A673 (cell line): ENCODE measurements around the gene COLEC12. TPM values are rescaled to one million over a fixed set of nuclear protein-coding genes. Genes with fewer than 3 reads are reported as not detected.
A peak's percentile ranks its signal among the peaks of the same experiment; 100 is the strongest.

Experiments used
- BruUV-seq: library from RNA; stranded (reverse); fragments of 400-500 nt; replicated peaks from 2 replicates; lab custom pipeline; 2021; lab: Mats Ljungman, UMichigan
- CTCF ChIA-PET: fragments of 300-600 bp; sonication (Branson Sonifier 250); formaldehyde crosslinking; loops from one replicate; lab custom pipeline; 2022; ENCODE audit warnings: antibody characterized with exemption; lab: Charles Lee
- POLR2A ChIA-PET: fragments of 300-600 bp; sonication (Branson Sonifier 250); formaldehyde crosslinking; loops from one replicate; lab custom pipeline; 2022; ENCODE audit warnings: antibody characterized with exemption; ENCODE audit not compliant: low non-redundant PET; lab: Charles Lee
- DNase-seq: peaks from one replicate; pipeline ENCODE4 v3.0.0-alpha.2; 2015; ENCODE audit warnings: low spot score
- H3K27ac ChIP-seq: fragments of 200-600 bp; sonication (generic); 2 replicates; pipeline ENCODE4 v1.5.1; 2016; ENCODE audit warnings: mixed run types, low read depth, mild to moderate bottlenecking, mixed read lengths, antibody characterized with exemption, low read length; ENCODE audit not compliant: poor library complexity, severe bottlenecking
- H3K27me3 ChIP-seq: fragments of 200-600 bp; sonication (generic); replicated peaks from 2 replicates; pipeline ENCODE4 v1.6.1; 2017; ENCODE audit warnings: mixed run types, low read depth, mild to moderate bottlenecking, mixed read lengths, antibody characterized with exemption, low read length; ENCODE audit not compliant: insufficient read depth, poor library complexity
- H3K36me3 ChIP-seq: fragments of 200-600 bp; sonication (generic); 2 replicates; pipeline ENCODE4 v1.6.1; 2016; ENCODE audit warnings: mixed run types, mild to moderate bottlenecking, mixed read lengths, antibody characterized with exemption, low read length; ENCODE audit not compliant: insufficient read depth, poor library complexity, severe bottlenecking
- H3K4me1 ChIP-seq: fragments of 200-600 bp; sonication (generic); 2 replicates; pipeline ENCODE4 v1.6.1; 2017; ENCODE audit warnings: mixed run types, mild to moderate bottlenecking, mixed read lengths, antibody characterized with exemption, low read length; ENCODE audit not compliant: insufficient read depth, poor library complexity, severe bottlenecking
- H3K4me3 ChIP-seq: fragments of 200-600 bp; sonication (generic); 2 replicates; pipeline ENCODE4 v1.5.1; 2016; ENCODE audit warnings: low read depth, mixed run types, mild to moderate bottlenecking, mixed read lengths, low read length; ENCODE audit not compliant: poor library complexity, severe bottlenecking
- H3K9me3 ChIP-seq: fragments of 200-600 bp; sonication (generic); 2 replicates; pipeline ENCODE4 v1.6.1; 2016; ENCODE audit warnings: mixed run types, low read depth, mild to moderate bottlenecking, mixed read lengths, antibody characterized with exemption, low read length; ENCODE audit not compliant: poor library complexity, severe bottlenecking
- CTCF ChIP-seq: fragments of 300-800, 200-600 bp; sonication (generic); conservative IDR thresholded peaks from 2 replicates; pipeline ENCODE4 v1.5.1; 2017; ENCODE audit warnings: low read depth, mild to moderate bottlenecking, antibody characterized with exemption, low read length, moderate library complexity, mixed read lengths
- EZH2 ChIP-seq: fragments of 200-600 bp; sonication (generic); IDR thresholded peaks from 2 replicates; pipeline ENCODE4 v1.6.1; 2017; ENCODE audit warnings: borderline replicate concordance, low read depth, mild to moderate bottlenecking, mixed read lengths, antibody characterized with exemption, low read length; ENCODE audit not compliant: poor library complexity, severe bottlenecking
- intact Hi-C: fragments of 100-400 bp; cut with micrococcal nuclease; formaldehyde crosslinking; loops from one replicate; pipeline ENCODE4 v1.10.0; 2022; ENCODE audit not compliant: unreplicated experiment
- total RNA-seq: library from RNA; stranded (reverse); gene quantifications from 2 replicates; pipeline ENCODE4 v1.2.3, GENCODE V29; 2021

COLEC12 gene
- total RNA-seq, 1 experiment from 2014 or later = 0.86 TPM

GRCh38 chr18:477565-477964 is 22.9 kb downstream of the COLEC12 start:
- no peak for DNase-seq
- Histone ChIP-seq H3K4me1 (no peaks in the 10 kb centered on the region), H3K36me3 (no peaks in the 10 kb centered on the region), H3K27ac (no peak overlapping the region), H3K4me3 (no peak overlapping the region), H3K27me3 (no peaks in the 10 kb centered on the region), H3K9me3 (no peaks in the 10 kb centered on the region)
- BruUV-seq = no TSS peak
- TF ChIP-seq CTCF = peak; percentile 36
- TF ChIP-seq EZH2 = no peak
- ChIA-PET POLR2A (interaction anchor here (0.5 kb wide), 1 partner anchor 344 kb away, joined by 4 read pairs; no protein-coding TSS in a partner anchor), CTCF (no interaction called here)
- intact Hi-C loops = no loop called here

GRCh38 chr18:476251-476664 is 24.2 kb downstream of the COLEC12 start:
- H3K4me3 ChIP-seq = no peak overlapping the region
- DNase-seq = no peak
- no TSS peak for BruUV-seq
- H3K9me3 ChIP-seq = no peaks in the 10 kb centered on the region
- ChIA-PET CTCF (no interaction called here), POLR2A (no interaction called here)
- no peak overlapping the region for H3K27ac ChIP-seq
- no peaks in the 10 kb centered on the region for H3K36me3 ChIP-seq
- H3K4me1 ChIP-seq = no peaks in the 10 kb centered on the region
- H3K27me3 ChIP-seq = no peaks in the 10 kb centered on the region
- TF ChIP-seq CTCF (no peak), EZH2 (no peak)
- intact Hi-C loops = no loop called here

DNA sequence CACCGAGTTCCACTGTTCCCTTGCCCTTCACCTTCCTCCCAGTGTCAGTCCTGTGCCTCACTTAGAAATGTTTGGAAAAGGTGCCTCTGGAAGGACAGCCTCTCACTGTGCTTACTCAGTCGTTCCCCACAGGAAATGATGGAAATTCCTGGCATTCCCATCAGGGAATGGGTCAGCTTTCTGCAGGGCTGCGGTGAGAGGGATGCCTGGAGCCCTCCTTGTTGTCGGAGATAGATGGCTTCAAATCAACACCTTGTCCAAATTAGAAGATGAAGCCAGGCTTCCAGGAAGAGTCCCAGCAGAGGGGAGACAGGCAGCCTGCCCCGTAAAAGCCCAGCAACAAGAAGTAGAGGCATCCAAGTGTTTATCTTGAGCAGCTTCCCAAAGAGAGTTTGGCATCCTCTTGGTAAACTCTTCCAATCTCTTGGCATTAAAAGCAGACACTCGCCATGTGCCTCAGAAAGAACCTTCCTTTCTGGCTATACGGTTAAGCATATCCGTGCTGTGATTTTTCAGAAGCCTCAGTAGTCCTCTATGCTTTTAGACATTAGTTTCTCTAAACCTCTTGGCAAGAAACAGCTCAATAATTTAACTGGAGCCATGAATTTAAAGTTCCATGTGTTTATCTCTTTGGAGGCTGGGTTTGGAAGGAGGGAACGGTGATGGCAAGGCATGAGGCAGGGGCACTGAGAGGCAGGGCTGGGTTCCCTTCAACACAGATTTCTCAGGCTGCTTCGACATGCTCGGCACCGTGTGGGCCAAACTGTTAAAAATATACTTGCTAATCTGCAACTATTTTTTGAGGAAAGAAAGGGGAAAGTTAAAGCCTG is 25.1 kb downstream of the COLEC12 start:
- no peak for DNase-seq

More for the DNA sequence above, 25.1 kb downstream of the COLEC12 start:
- no peak for TF ChIP-seq CTCF
- no peak for TF ChIP-seq EZH2
- Histone ChIP-seq H3K4me1 (peaks cover 4% of the 10 kb centered on the region), H3K4me3 (no peak overlapping the region), H3K36me3 (no peaks in the 10 kb centered on the region), H3K27me3 (no peaks in the 10 kb centered on the region), H3K27ac (no peak overlapping the region), H3K9me3 (no peaks in the 10 kb centered on the region)
- ChIA-PET CTCF (no interaction called here), POLR2A (interaction anchor here (0.6 kb wide), 1 partner anchor 201 kb away, joined by 4 read pairs; no protein-coding TSS in a partner anchor)
- intact Hi-C loops = no loop called here
- no TSS peak for BruUV-seq
